Activated naive CD8-positive, alpha-beta T cell treated with anti-CD3 and anti-CD28 coated beads, Interleukin-2, amount 10 ng/mL, durations not matched to agents 7 days and 5 days (primary cell): Measurements from ENCODE around the gene IDH3A. TPM values are rescaled to one million over a fixed set of nuclear protein-coding genes. Genes with fewer than 3 reads are reported as not detected.

ENCODE experiments used
- ATAC-seq: fragments of 150-1000 bp; cut with Tn5 transposase; one replicate; pipeline ENCODE4 v1.10.0; 2021; ENCODE audit warnings: low read depth, moderate library complexity
- POLR2A ChIA-PET: fragments of 350-600 bp; sonication (Branson Sonifier 250); formaldehyde crosslinking; loops from one replicate; lab custom pipeline; 2021; ENCODE audit warnings: antibody characterized with exemption; lab: Charles Lee
- DNase-seq: peaks from one replicate; pipeline ENCODE4 v3.0.0; 2021
- H3K27ac Mint-ChIP-seq: one replicate; pipeline ENCODE4 v1.8.0; 2022; ENCODE audit warnings: mild to moderate bottlenecking, mixed read lengths
- H3K27me3 Mint-ChIP-seq: one replicate; pipeline ENCODE4 v1.8.0; 2022; ENCODE audit warnings: mild to moderate bottlenecking, moderate library complexity, mixed read lengths
- H3K36me3 Mint-ChIP-seq: one replicate; pipeline ENCODE4 v1.8.0; 2021; ENCODE audit warnings: mild to moderate bottlenecking, mixed read lengths
- H3K4me1 Mint-ChIP-seq: one replicate; pipeline ENCODE4 v1.8.0; 2021; ENCODE audit warnings: mixed read lengths
- H3K4me3 Mint-ChIP-seq: one replicate; pipeline ENCODE4 v1.8.0; 2022; ENCODE audit warnings: mild to moderate bottlenecking, moderate library complexity, mixed read lengths
- H3K9me3 Mint-ChIP-seq: one replicate; pipeline ENCODE4 v1.8.0; 2021; ENCODE audit warnings: mixed read lengths
- total RNA-seq, 2 experiments: library from RNA; stranded (reverse); gene quantifications; one replicate each; pipeline ENCODE4 v1.2.3, GENCODE V29; 2021

The IDH3A gene
- 10 to 100 TPM; 54.5 to 82.8 TPM for total RNA-seq

DNA sequence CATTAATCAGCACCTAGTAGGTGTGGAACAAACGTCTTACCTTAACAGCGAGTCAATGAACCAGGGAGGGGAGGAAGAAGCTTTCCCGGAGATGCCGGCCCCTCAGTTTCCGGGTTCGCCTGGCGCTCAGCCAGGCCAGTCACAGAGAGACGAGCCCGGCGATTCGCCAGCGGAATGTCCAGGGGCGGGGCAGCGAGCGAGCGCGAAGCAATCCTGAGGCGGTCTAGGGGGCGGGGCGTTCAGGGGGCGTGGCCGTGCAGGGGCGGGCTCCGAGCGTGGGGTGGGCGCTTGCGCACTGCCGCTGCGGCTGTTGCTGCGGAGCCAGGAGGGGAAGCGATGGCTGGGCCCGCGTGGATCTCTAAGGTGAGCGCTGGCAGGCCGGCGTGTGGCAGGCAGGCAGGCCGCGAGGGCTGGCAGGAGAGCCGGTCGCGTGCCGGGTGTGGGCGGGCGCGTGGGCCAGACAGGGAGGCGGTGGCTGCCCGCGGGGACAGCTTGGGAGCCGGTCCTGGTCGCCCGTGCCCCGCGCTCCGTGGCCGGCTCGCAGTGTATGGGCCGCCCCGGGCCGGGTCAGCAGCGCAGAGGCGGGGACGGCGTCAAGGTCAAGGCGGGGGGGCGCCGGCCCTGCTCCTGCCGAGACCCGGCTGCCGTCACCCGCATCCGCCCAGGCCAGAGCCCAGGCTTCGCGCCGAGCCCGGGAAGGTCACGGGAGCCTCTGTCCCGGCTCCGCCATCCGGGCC lies at the start of gene IDH3A:
Gene IDH3A (plus strand): TSS at position 295 of the 737 bp plus-strand sequence. CDS start 42 bp downstream, at position 337.
- H3K4me3 Mint-ChIP-seq, result peak within 1 kb of the TSS; percentile 96
- DNase-seq (peak; percentile 100), ATAC-seq (peak; percentile 95)
- peaks cover 38% of the 10 kb centered on the region for H3K4me1 Mint-ChIP-seq
- no peaks in the 10 kb centered on the region for H3K9me3 Mint-ChIP-seq
- no peaks in the 10 kb centered on the region for H3K27me3 Mint-ChIP-seq
- H3K36me3 Mint-ChIP-seq, result peaks cover 13% of the 10 kb centered on the region
- peak within 1 kb of the TSS; percentile 85 for H3K27ac Mint-ChIP-seq
- POLR2A ChIA-PET, result interaction anchor here (0.7 to 2.3 kb wide), 11 partner anchors 8 to 818 kb away, joined by 3 to 16 read pairs (median 5); partner anchors contain the start of gene CIB2

DNA sequence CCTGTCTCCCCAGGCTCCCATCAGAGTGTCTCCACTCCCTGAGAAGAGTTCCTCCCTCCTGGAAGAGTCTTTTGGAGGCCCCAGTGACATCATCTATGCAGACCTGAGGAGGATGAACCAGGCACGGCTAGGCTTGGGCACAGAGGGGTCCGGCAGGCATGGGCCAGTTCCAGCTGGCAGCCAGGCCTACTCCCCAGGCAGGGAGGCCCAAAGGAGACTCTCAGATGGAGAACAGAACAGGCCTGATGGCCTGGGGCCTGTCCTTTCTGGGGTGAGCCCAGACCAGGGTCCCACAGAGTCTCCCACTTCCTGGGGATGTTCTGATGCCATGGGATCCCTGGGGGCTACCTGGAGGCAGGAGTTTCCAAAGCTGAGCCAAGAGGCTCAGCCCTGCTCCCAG lies 48.3 kb upstream of the IDH3A start:
- peak overlapping the region; percentile 70 for H3K27ac Mint-ChIP-seq
- no peak for DNase-seq
- ATAC-seq, result no peak
- H3K27me3 Mint-ChIP-seq, result no peaks in the 10 kb centered on the region
- peaks cover 1% of the 10 kb centered on the region for H3K36me3 Mint-ChIP-seq
- peaks cover 51% of the 10 kb centered on the region for H3K4me1 Mint-ChIP-seq
- no peaks in the 10 kb centered on the region for H3K9me3 Mint-ChIP-seq
- H3K4me3 Mint-ChIP-seq, result no peak overlapping the region
- POLR2A ChIA-PET, result interaction anchor here (1.5 kb wide), 1 partner anchor 9 kb away, joined by 6 read pairs; the partner anchor contains the start of gene SH2D7

DNA sequence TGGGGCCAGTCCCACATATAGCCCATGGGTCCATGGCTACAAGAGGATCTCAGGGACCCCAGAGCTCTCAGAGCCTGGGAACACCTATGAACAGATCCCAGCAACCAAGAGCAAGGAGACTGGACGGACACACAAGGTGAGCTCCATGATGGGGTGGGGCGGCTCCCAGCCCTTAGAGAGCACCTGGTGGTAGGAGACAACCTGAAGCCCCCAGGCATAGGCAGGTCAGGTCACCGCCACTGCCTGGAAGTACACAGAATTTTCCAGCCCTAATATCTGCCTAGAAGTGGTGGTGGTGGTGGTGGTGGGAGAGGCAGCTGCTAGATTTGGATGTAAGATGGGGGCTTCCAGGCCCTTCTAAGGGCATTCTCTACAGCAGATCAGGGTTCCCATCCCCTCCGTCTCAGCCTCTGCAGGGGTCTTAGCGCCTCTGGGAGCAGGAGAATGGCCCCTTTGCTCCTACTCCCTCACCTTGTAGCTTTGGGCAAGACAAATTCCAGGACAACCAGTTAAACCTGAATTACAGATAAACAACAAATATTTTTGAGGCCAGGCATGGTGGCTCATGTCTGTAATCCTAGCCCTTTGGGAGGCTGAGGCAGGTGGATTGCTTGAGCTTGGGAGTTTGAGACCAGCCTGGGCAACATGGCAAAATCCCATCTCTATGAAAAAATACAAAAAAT lies 47.6 kb upstream of the IDH3A start:
- Mint-ChIP-seq H3K4me3 (no peak overlapping the region), H3K4me1 (peaks cover 58% of the 10 kb centered on the region), H3K27me3 (no peaks in the 10 kb centered on the region), H3K9me3 (no peaks in the 10 kb centered on the region), H3K36me3 (peaks cover 1% of the 10 kb centered on the region), H3K27ac (peak overlapping the region; percentile 70)
- no peak for DNase-seq
- POLR2A ChIA-PET, result interaction anchor here (1.1 to 1.5 kb wide), 3 partner anchors 10 to 55 kb away, joined by 3 to 6 read pairs (median 3); partner anchors contain the start of gene SH2D7
- ATAC-seq, result no peak

DNA sequence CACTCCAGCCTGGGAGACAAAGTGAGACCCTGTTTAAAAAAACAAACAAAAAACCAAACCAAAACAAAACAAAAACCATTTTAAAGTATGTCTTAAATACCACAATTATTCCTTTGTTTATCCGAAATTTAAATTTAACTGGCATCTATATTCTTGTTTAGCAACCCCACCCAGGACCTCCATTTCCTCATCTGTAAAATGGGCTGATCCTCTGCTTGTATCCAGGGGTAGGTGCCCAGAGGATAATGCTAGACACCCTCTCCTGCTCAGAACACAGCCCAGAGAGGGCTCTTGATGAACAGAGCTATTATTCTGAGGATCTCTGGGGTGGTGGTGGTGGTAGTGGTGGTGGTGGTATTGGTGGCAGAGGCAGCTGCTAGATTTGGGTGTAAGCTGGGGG lies 47.0 kb upstream of the IDH3A start:
- H3K36me3 Mint-ChIP-seq, result peaks cover 1% of the 10 kb centered on the region
- ATAC-seq, result no peak
- POLR2A ChIA-PET, result interaction anchor here (1.1 to 3.8 kb wide), 4 partner anchors 9 to 56 kb away, joined by 3 to 31 read pairs (median 4); partner anchors contain the start of gene SH2D7
- no peak for DNase-seq
- H3K27me3 Mint-ChIP-seq, result no peaks in the 10 kb centered on the region
- peaks cover 60% of the 10 kb centered on the region for H3K4me1 Mint-ChIP-seq
- H3K9me3 Mint-ChIP-seq, result no peaks in the 10 kb centered on the region
- H3K27ac Mint-ChIP-seq, result peak overlapping the region; percentile 95
- H3K4me3 Mint-ChIP-seq, result peak overlapping the region; percentile 82

DNA sequence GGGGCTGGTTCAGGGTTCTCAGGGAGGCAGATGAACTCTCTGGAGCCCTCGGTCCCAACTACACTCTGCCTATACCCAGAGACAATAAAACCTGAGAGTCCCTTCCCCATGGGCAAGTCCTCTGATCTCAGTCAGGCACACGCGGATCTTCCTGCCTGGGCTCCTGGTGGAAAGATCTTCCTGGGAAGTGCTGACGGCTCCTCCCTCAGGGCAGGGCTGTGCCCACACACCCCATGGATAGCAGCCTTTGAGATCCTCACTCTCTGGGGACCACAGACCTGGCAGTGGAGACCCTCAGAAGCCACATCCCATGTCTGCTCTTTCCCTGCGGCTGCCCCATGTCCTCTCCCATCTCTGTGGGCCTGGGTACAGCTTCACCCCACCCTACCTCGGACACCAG lies 46.4 kb upstream of the IDH3A start:
- Mint-ChIP-seq H3K27ac (peak overlapping the region; percentile 95), H3K4me3 (peak overlapping the region; percentile 82), H3K9me3 (no peaks in the 10 kb centered on the region), H3K4me1 (peaks cover 63% of the 10 kb centered on the region), H3K36me3 (peaks cover 1% of the 10 kb centered on the region), H3K27me3 (no peaks in the 10 kb centered on the region)
- DNase-seq, result no peak
- POLR2A ChIA-PET, result interaction anchor here (1.2 to 3.8 kb wide), 8 partner anchors 10 to 68 kb away, joined by 3 to 33 read pairs (median 12); partner anchors contain the start of genes SH2D7 and TBC1D2B
- ATAC-seq, result no peak

DNA sequence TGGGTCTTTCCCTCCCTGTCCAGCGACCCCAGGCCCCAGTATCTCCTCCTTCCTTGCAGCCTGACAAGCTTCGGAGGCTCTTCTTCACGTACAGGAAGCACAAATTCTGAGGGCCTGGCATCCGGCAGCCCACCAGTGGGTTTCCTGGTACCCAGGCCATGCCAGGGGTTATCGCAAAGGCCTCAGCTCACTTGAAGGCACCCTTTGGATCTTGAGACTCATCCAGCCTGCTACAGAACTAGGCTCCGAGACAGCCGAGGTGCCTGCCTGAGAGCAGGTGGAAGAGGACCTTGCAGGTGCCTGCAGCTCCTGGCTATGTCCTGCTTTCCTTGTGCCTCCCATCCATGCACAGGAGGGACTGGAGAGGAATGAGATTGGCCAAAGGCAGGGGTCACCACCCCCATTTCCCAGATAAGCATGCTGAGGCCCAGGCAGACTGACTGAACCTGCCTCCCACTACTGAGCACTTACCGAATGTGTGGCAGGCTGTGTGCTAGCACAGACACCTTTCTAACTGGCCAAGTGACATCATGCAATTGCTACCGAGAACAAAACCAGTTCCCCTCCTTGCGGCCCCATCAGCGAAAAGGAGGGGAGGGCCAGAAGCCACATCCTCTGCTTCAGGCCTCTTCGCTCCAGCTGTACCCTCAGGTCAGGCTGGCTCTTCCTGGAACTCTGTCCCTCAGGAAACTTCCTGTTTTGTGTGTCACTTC lies 45.6 kb upstream of the IDH3A start:
- ATAC-seq (peak; percentile 84), DNase-seq (peak; percentile 73)
- Mint-ChIP-seq H3K4me1 (peaks cover 69% of the 10 kb centered on the region), H3K36me3 (peaks cover 1% of the 10 kb centered on the region), H3K4me3 (peak overlapping the region; percentile 82), H3K9me3 (no peaks in the 10 kb centered on the region), H3K27me3 (no peaks in the 10 kb centered on the region), H3K27ac (peak overlapping the region; percentile 95)
- POLR2A ChIA-PET, result interaction anchor here (0.8 to 3.8 kb wide), 10 partner anchors 11 to 94 kb away, joined by 3 to 33 read pairs (median 7); partner anchors contain the start of genes SH2D7 and TBC1D2B

DNA sequence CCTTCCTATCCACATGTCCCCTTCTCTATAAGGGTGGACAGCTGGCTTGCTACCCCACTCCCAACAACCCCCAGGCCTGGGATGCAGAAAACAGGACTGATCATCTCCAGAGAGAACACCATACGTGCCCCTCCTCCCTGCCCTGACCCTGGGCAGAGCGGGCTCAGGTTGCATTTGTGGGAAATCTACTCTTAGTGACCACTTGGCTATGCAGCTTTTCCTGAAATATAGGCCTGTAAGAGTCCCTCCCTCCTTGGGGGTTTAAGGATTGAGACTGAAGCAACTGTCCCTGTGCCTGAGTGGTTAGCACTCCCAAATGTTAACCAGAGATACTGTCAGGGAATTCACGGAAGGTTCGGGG lies 45.1 kb upstream of the IDH3A start:
- POLR2A ChIA-PET, result interaction anchor here (1.3 to 3.8 kb wide), 9 partner anchors 11 to 69 kb away, joined by 3 to 33 read pairs (median 8); partner anchors contain the start of genes SH2D7 and TBC1D2B
- Mint-ChIP-seq H3K9me3 (no peaks in the 10 kb centered on the region), H3K27ac (peak overlapping the region; percentile 95), H3K4me1 (peaks cover 73% of the 10 kb centered on the region), H3K4me3 (peak overlapping the region; percentile 82), H3K27me3 (no peaks in the 10 kb centered on the region), H3K36me3 (peaks cover 1% of the 10 kb centered on the region)
- no peak for DNase-seq
- peak; percentile 21 for ATAC-seq

DNA sequence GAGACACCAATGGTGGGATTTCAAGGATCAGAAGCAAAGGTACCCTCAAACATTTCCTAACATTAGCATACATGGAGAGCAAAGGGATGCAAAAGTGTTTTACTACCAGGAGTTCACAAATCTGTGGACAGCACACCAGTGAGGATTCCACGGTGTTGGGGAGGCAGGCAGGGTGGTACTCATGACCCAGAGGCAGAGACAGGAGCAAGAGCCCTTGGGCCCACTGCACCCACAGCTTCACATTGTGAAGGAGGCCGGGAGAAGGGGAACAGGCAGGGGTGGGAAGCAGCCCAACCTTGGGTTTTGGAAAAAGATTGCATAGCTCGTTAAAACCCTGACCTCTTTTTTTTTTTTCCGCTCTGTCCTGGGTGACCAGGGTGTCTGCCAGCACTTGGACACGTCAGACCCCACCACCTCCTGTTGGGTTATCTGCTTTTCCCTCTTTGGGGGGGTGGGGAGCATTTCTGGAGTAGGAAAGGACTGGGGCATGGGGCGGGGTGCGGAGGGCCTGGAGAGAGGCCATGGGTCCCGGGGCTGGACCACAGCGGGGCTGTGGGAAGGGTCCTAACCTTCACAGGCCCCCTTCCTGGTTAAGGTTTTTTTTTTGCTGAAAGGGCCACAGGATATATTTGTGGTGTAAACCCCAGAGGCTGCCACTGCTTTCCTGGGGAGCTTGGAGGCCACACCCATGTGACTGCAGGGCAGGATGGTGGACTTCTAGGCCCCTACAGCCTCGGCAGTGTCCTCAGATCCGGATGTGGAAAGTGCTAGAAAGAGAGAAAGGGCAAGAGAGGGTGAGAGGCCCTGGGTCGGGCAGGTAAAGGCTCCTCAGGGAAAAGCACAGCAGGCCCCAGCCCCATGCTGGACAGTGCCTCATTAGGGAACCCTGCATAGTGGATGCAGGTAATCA lies 44.3 kb upstream of the IDH3A start:
- H3K9me3 Mint-ChIP-seq, result no peaks in the 10 kb centered on the region
- H3K27ac Mint-ChIP-seq, result peak overlapping the region; percentile 95
- peaks cover 1% of the 10 kb centered on the region for H3K36me3 Mint-ChIP-seq
- H3K27me3 Mint-ChIP-seq, result no peaks in the 10 kb centered on the region
- H3K4me3 Mint-ChIP-seq, result peak overlapping the region; percentile 82
- ATAC-seq (peak; percentile 6), DNase-seq (peak; percentile 55)
- POLR2A ChIA-PET, result interaction anchor here (1.0 to 3.8 kb wide), 9 partner anchors 12 to 70 kb away, joined by 3 to 33 read pairs (median 8); partner anchors contain the start of genes SH2D7 and TBC1D2B
- H3K4me1 Mint-ChIP-seq, result peaks cover 71% of the 10 kb centered on the region

DNA sequence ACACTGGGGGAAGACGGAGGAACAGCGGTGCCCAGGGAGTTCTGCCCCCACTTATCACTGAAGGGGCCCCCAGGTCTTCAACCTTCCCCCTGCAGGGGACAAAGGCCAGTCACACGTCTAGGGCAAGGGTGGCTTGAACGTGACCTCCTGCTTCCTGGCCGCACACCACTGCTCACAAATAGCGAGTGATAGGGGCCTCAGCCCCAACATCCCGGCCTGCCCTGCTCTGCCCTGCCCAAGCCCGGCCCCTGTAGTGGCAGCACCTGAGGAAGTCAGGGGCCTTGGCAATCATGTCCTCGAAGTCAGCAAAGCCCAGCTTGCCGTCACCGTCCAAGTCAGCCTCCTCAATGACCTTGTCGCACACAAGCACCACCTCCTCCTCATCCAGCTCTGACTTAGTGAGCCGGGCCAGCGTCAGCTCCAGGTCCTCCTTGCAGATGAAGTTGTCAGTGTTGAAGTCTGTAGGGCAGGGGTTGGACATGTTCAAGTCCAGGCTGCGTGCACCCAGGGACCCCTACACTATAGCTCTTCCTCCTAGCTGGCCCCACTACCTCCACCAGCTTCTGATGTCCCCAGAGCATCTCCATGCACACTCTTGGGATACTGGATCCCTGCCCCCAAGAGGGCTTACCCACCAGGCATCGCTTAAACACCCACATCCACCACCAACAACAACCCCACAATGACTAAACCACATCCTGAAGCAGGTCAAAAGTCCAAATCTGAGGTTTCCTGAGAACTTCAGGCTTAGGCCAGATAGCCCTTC lies 43.5 kb upstream of the IDH3A start:
- no peaks in the 10 kb centered on the region for H3K36me3 Mint-ChIP-seq
- H3K9me3 Mint-ChIP-seq, result no peaks in the 10 kb centered on the region
- DNase-seq (peak; percentile 56), ATAC-seq (no peak)
- H3K27me3 Mint-ChIP-seq, result no peaks in the 10 kb centered on the region
- peak overlapping the region; percentile 95 for H3K27ac Mint-ChIP-seq
- H3K4me1 Mint-ChIP-seq, result peaks cover 67% of the 10 kb centered on the region
- POLR2A ChIA-PET, result interaction anchor here (1.0 to 3.8 kb wide), 7 partner anchors 13 to 71 kb away, joined by 3 to 33 read pairs (median 4); partner anchors contain the start of genes SH2D7 and TBC1D2B
- peak overlapping the region; percentile 82 for H3K4me3 Mint-ChIP-seq

DNA sequence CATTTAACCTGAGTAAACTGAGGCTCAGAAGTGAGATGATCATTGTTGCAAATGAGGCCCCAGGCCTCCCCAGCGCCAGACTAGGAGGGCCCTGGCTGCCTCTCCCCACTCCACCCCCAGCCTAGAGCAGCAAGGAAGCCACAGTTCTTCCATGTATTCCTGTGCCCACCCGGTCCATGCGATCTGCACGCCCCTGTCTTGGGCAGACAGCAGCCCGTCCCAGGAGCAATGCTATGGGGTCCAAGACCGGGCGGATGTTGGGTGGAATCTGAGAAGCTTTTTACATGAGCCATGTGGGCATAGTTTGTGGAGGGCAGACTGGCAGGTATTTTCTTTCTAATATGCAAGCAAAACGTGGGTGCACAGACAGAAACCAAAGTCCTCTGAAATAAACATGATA lies 41.7 kb upstream of the IDH3A start:
- no peak for ATAC-seq
- Mint-ChIP-seq H3K9me3 (no peaks in the 10 kb centered on the region), H3K27ac (peak overlapping the region; percentile 37), H3K4me3 (no peak overlapping the region), H3K36me3 (no peaks in the 10 kb centered on the region), H3K27me3 (no peaks in the 10 kb centered on the region), H3K4me1 (peaks cover 56% of the 10 kb centered on the region)
- no peak for DNase-seq
- POLR2A ChIA-PET, result interaction anchor here (1.0 kb wide), 1 partner anchor 148 kb away, joined by 3 read pairs; no protein-coding TSS in a partner anchor
